Neural cell (in vitro differentiated cells): ENCODE results near the gene SAMD4B. TPM values are rescaled to one million over a fixed set of nuclear protein-coding genes. Genes with fewer than 3 reads are reported as not detected.

Experiments used
- H2AFZ ChIP-seq: fragments of 200-600, 300-800 bp; sonication (generic), shearing (Covaris generic); 2 replicates; pipeline ENCODE4 v1.6.0; 2014; ENCODE audit warnings: low read depth, mild to moderate bottlenecking, antibody characterized with exemption, low read length, moderate library complexity
- H3F3A ChIP-seq: fragments of 200-600 bp; shearing (Covaris generic); 2 replicates; pipeline ENCODE4 v1.6.1; 2016; ENCODE audit warnings: mild to moderate bottlenecking, moderate library complexity, mixed read lengths, antibody characterized with exemption, low read length; ENCODE audit not compliant: insufficient read depth, poor library complexity, severe bottlenecking
- H3K27ac ChIP-seq: fragments of 200-600, 300-800 bp; sonication (generic), shearing (Covaris generic); 2 replicates; pipeline ENCODE4 v1.5.1; 2014; ENCODE audit warnings: mild to moderate bottlenecking, low read length, moderate library complexity
- H3K27me3 ChIP-seq: fragments of 300-800, 200-600 bp; sonication (generic), shearing (Covaris generic); 2 replicates; pipeline ENCODE4 v1.6.0; 2014; ENCODE audit warnings: mild to moderate bottlenecking, low read depth, low read length, moderate library complexity; ENCODE audit not compliant: insufficient read depth
- H3K36me3 ChIP-seq: fragments of 300-800, 200-600 bp; sonication (generic), shearing (Covaris generic); 2 replicates; pipeline ENCODE4 v1.5.1; 2014; ENCODE audit warnings: mild to moderate bottlenecking, antibody characterized with exemption, low read length, moderate library complexity; ENCODE audit not compliant: insufficient read depth
- H3K4me2 ChIP-seq: fragments of 300-800, 200-600 bp; sonication (generic), shearing (Covaris generic); 2 replicates; pipeline ENCODE4 v1.6.0; 2014; ENCODE audit warnings: mild to moderate bottlenecking, low read length
- H3K4me3 ChIP-seq: fragments of 300-800, 200-600 bp; sonication (generic), shearing (Covaris generic); 2 replicates; pipeline ENCODE4 v1.5.1; 2014; ENCODE audit warnings: mild to moderate bottlenecking, low read length, moderate library complexity
- H3K79me2 ChIP-seq: fragments of 200-600 bp; shearing (Covaris generic); replicated peaks from 2 replicates; pipeline ENCODE4 v1.6.0; 2014; ENCODE audit warnings: mild to moderate bottlenecking, low read length, moderate library complexity; ENCODE audit not compliant: insufficient read depth
- H3K9ac ChIP-seq: fragments of 300-800, 200-600 bp; sonication (generic), shearing (Covaris generic); 2 replicates; pipeline ENCODE4 v1.6.1; 2016; ENCODE audit warnings: mild to moderate bottlenecking, low read length, mixed read lengths
- H3K9me2 ChIP-seq: fragments of 200-600 bp; shearing (Covaris generic); 2 replicates; pipeline ENCODE4 v1.6.1; 2016; ENCODE audit warnings: mild to moderate bottlenecking, low read length, mixed read lengths; ENCODE audit not compliant: insufficient read depth
- H3K9me3 ChIP-seq: fragments of 200-600, 300-800 bp; sonication (generic), shearing (Covaris generic); 2 replicates; pipeline ENCODE4 v1.6.1; 2016; ENCODE audit warnings: mild to moderate bottlenecking, mixed run types, low read length, moderate library complexity, mixed read lengths
- H4K20me1 ChIP-seq: fragments of 200-600 bp; shearing (Covaris generic); 2 replicates; pipeline ENCODE4 v1.6.1; 2016; ENCODE audit warnings: mild to moderate bottlenecking, mixed run types; ENCODE audit not compliant: insufficient read depth
- EP300 ChIP-seq: fragments of 450-650 bp; conservative IDR thresholded peaks from 2 replicates; pipeline ENCODE4 v1.6.1; 2014; ENCODE audit warnings: antibody characterized with exemption, mild to moderate bottlenecking, moderate library complexity; ENCODE audit not compliant: poor library complexity, severe bottlenecking
- EZH2 ChIP-seq: fragments of 200-600, 300-800 bp; shearing (Covaris generic), sonication (generic); IDR thresholded peaks from 2 replicates; pipeline ENCODE4 v1.6.1; 2014; ENCODE audit warnings: antibody characterized with exemption, low read length, borderline replicate concordance, mild to moderate bottlenecking; ENCODE audit not compliant: insufficient read depth, poor library complexity, severe bottlenecking
- MXI1 ChIP-seq: fragments of 450-650 bp; conservative IDR thresholded peaks from 2 replicates; pipeline ENCODE4 v1.6.1; 2014; ENCODE audit warnings: antibody characterized with exemption, mild to moderate bottlenecking; ENCODE audit not compliant: poor library complexity, severe bottlenecking
- POLR2AphosphoS5 ChIP-seq: IDR thresholded peaks from 2 replicates; pipeline ENCODE4 v1.6.1; 2012
- RAD21 ChIP-seq: fragments of 450-650 bp; conservative IDR thresholded peaks from 2 replicates; pipeline ENCODE4 v1.6.1; 2014; ENCODE audit warnings: antibody characterized with exemption, mild to moderate bottlenecking, moderate library complexity
- REST ChIP-seq: IDR thresholded peaks from 2 replicates; pipeline ENCODE4 v1.6.1; 2012; ENCODE audit warnings: borderline replicate concordance
- SMC3 ChIP-seq: fragments of 450-650 bp; conservative IDR thresholded peaks from 2 replicates; pipeline ENCODE4 v1.6.1; 2014; ENCODE audit warnings: antibody characterized with exemption, mild to moderate bottlenecking, moderate library complexity; ENCODE audit not compliant: poor library complexity
- TAF1 ChIP-seq: IDR thresholded peaks from 2 replicates; pipeline ENCODE4 v1.6.1; 2012; ENCODE audit warnings: low read depth
- polyA plus RNA-seq: library from polyadenylated mRNA; depleted of rRNA; stranded (reverse); fragments of >200 nt; gene quantifications from 2 replicates; pipeline ENCODE4 v1.2.3, GENCODE V29; 2014
- TF ChIP-seq, protein P1 (sequence below): fragments of 450-650 bp; IDR thresholded peaks from 2 replicates; pipeline ENCODE4 v1.5.1; 2014; ENCODE audit warnings: antibody characterized with exemption, mild to moderate bottlenecking, moderate library complexity; ENCODE audit not compliant: poor library complexity, severe bottlenecking

Gene SAMD4B
- polyA plus RNA-seq, 1 donor from 2014 or later = 19.3 TPM

DNA sequence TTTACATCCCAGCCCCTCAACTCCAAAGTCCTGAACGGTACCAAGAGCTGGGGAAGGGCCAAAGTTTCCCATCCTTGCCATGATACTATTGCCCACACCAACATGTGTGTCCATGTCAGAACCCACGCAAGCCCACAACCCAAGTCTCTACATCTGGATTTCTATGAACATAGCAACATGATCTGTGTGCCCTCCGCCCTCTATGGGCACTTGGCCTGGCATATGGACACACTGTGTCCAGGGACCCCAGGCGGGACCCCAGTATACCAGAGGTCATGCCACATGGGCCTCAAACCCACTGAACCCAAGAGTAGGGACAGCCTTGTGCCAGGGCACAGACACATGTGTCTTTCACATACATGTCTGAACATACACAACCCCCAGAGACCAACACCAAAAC, 23.5 kb upstream of the SAMD4B start:
- Histone ChIP-seq H3K79me2 (no peaks in the 10 kb centered on the region), H2AFZ (no peak overlapping the region), H3K4me2 (no peak overlapping the region), H3F3A (no peaks in the 10 kb centered on the region), H4K20me1 (no peaks in the 10 kb centered on the region), H3K27me3 (no peaks in the 10 kb centered on the region), H3K9me2 (no peaks in the 10 kb centered on the region), H3K36me3 (no peaks in the 10 kb centered on the region), H3K4me3 (peak overlapping the region; percentile 88), H3K27ac (no peak overlapping the region), H3K9ac (no peak overlapping the region), H3K9me3 (no peaks in the 10 kb centered on the region)
- no peak for TF ChIP-seq EP300
- TF ChIP-seq REST = no peak
- no peak for TF ChIP-seq RAD21
- TF ChIP-seq, protein P1, sequence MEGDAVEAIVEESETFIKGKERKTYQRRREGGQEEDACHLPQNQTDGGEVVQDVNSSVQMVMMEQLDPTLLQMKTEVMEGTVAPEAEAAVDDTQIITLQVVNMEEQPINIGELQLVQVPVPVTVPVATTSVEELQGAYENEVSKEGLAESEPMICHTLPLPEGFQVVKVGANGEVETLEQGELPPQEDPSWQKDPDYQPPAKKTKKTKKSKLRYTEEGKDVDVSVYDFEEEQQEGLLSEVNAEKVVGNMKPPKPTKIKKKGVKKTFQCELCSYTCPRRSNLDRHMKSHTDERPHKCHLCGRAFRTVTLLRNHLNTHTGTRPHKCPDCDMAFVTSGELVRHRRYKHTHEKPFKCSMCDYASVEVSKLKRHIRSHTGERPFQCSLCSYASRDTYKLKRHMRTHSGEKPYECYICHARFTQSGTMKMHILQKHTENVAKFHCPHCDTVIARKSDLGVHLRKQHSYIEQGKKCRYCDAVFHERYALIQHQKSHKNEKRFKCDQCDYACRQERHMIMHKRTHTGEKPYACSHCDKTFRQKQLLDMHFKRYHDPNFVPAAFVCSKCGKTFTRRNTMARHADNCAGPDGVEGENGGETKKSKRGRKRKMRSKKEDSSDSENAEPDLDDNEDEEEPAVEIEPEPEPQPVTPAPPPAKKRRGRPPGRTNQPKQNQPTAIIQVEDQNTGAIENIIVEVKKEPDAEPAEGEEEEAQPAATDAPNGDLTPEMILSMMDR = no peak
- TF ChIP-seq SMC3 = no peak
- no peak for TF ChIP-seq EZH2
- no peak for TF ChIP-seq MXI1
- TF ChIP-seq POLR2AphosphoS5 = no peak
- TF ChIP-seq TAF1 = no peak

GRCh38 chr19:39319098-39319891, 22.9 kb upstream of the SAMD4B start:
- H3K79me2 ChIP-seq = no peaks in the 10 kb centered on the region
- H3K4me2 ChIP-seq = peak overlapping the region; percentile 53
- H3K9ac ChIP-seq = peak overlapping the region; percentile 83
- H3K27me3 ChIP-seq = no peaks in the 10 kb centered on the region
- H3K4me3 ChIP-seq = peak overlapping the region; percentile 88
- H4K20me1 ChIP-seq = no peaks in the 10 kb centered on the region
- H3K9me3 ChIP-seq = no peaks in the 10 kb centered on the region
- TF ChIP-seq MXI1 (no peak), SMC3 (no peak), EZH2 (no peak), POLR2AphosphoS5 (no peak), RAD21 (no peak), REST (no peak), EP300 (no peak), TAF1 (no peak)
- TF ChIP-seq, protein P1 = no peak
- no peaks in the 10 kb centered on the region for H3K9me2 ChIP-seq
- no peaks in the 10 kb centered on the region for H3K36me3 ChIP-seq
- H2AFZ ChIP-seq = no peak overlapping the region
- H3K27ac ChIP-seq = no peak overlapping the region
- H3F3A ChIP-seq = no peaks in the 10 kb centered on the region
